ENCODE measurements around the gene PAQR5. TPM values are rescaled to one million over a fixed set of nuclear protein-coding genes. Genes with fewer than 3 reads are reported as not detected.
A peak's percentile ranks its signal among the peaks of the same experiment; 100 is the strongest.

The PAQR5 gene
- polyA plus RNA-seq, 10 donors = 0.17 to 0.71 (median 0.41) TPM

GRCh38 chr15:69391046-69391757 is 92.5 kb downstream of the PAQR5 start:
- DNase-seq = no peak

GRCh38 chr15:69392352-69392751 is 93.6 kb downstream of the PAQR5 start:
- DNase-seq = no peak

GRCh38 chr15:69393831-69394491 is 95.2 kb downstream of the PAQR5 start:
- no peak for DNase-seq

- DNase-seq = peak; percentile 60 to 94 (median 83)
Observed at GRCh38 chr15:69394556-69395282, 96.0 kb downstream of the PAQR5 start.

GRCh38 chr15:69395460-69395859 is 96.7 kb downstream of the PAQR5 start:
- DNase-seq = no peak

- no peak for DNase-seq
Observed at GRCh38 chr15:69395991-69396390, 97.3 kb downstream of the PAQR5 start.

GRCh38 chr15:69398491-69398891 is 99.8 kb downstream of the PAQR5 start:
- DNase-seq = no peak

- no peak for DNase-seq
Observed at GRCh38 chr15:69400850-69401249, 102.1 kb downstream of the PAQR5 start.

- no peak for DNase-seq
Observed at GRCh38 chr15:69402816-69403215, 104.1 kb downstream of the PAQR5 start.

GRCh38 chr15:69403594-69403993 is 104.9 kb downstream of the PAQR5 start:
- DNase-seq = peak; percentile 34 to 80 (median 72)

- DNase-seq = no peak
Observed at GRCh38 chr15:69405110-69405509, 106.4 kb downstream of the PAQR5 start.

GRCh38 chr15:69407719-69408400 is 109.1 kb downstream of the PAQR5 start:
- DNase-seq = no peak

GRCh38 chr15:69408841-69409240 is 110.1 kb downstream of the PAQR5 start:
- no peak for DNase-seq

- peak in 2 of 3 donors; percentile 21 to 29 for DNase-seq
Observed at GRCh38 chr15:69410248-69410874, 111.6 kb downstream of the PAQR5 start.

- DNase-seq = no peak
Observed at GRCh38 chr15:69412274-69412673, 113.6 kb downstream of the PAQR5 start.

GRCh38 chr15:69412701-69413100 is 114.0 kb downstream of the PAQR5 start:
- no peak for DNase-seq

- DNase-seq = peak; percentile 92 to 97 (median 95)
Observed at GRCh38 chr15:69413822-69414700, 115.3 kb downstream of the PAQR5 start, which contains the start of gene KIF23. Gene KIF23 (plus strand): TSS chr15:69414349. CDS start chr15:69414466, 117 bp downstream.

- peak; percentile 49 to 86 (median 82) for DNase-seq
Observed at GRCh38 chr15:69414701-69415167, 116.0 kb downstream of the PAQR5 start.

GRCh38 chr15:69415381-69415780 is 116.7 kb downstream of the PAQR5 start:
- DNase-seq = no peak

- DNase-seq = no peak
Observed at GRCh38 chr15:69417581-69417980, 118.9 kb downstream of the PAQR5 start.

All from muscle of back (tissue), 11 donors.